Measurements from ENCODE around the gene ZFYVE27. TPM values are rescaled to one million over a fixed set of nuclear protein-coding genes. Genes with fewer than 3 reads are reported as not detected.
A peak's percentile ranks its signal among the peaks of the same experiment; 100 is the strongest.

ZFYVE27 gene
- total RNA-seq, 1 donor from 2014 or later: 29.4 TPM

DNA sequence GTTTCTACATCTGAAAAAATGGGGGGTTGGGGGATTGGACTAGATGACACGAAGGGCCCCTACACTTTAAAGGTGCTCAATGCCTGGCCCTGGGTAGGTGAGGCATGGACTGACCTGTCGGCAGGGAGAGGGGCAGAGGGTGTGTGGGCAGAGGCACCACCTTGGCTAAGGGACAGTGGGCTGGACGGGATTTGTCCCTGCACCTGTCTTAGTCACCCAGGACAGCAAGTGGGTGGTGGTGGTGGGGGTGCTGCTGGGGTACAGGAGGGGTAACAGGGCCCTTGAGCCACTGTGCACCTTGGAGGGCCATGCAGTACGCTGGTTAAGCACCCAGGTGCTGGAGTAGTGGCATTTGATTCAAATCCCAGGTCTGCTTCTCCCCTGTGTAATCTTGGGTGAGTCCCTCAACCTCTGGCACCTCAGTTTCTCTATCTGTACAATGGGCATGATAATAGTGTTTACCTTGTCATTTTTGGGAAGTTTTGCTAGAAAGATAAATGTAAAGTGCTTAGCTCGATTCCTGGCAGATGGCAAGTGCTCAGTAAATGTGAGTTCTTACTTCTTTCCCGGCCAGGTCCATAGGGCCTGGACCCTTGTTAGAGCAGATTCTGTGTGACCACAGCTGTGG is 53.0 kb downstream of the ZFYVE27 start:
- TF ChIP-seq, protein P1, sequence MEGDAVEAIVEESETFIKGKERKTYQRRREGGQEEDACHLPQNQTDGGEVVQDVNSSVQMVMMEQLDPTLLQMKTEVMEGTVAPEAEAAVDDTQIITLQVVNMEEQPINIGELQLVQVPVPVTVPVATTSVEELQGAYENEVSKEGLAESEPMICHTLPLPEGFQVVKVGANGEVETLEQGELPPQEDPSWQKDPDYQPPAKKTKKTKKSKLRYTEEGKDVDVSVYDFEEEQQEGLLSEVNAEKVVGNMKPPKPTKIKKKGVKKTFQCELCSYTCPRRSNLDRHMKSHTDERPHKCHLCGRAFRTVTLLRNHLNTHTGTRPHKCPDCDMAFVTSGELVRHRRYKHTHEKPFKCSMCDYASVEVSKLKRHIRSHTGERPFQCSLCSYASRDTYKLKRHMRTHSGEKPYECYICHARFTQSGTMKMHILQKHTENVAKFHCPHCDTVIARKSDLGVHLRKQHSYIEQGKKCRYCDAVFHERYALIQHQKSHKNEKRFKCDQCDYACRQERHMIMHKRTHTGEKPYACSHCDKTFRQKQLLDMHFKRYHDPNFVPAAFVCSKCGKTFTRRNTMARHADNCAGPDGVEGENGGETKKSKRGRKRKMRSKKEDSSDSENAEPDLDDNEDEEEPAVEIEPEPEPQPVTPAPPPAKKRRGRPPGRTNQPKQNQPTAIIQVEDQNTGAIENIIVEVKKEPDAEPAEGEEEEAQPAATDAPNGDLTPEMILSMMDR (IDR thresholded peaks at IDR 0.05): no peak
- ATAC-seq (no peak), DNase-seq (no peak)
- Histone ChIP-seq H3K27me3 (no peaks in the 10 kb centered on the region), H3K4me1 (peaks cover 8% of the 10 kb centered on the region), H3K36me3 (no peaks in the 10 kb centered on the region), H3K27ac (no peak overlapping the region), H3K9me3 (no peaks in the 10 kb centered on the region), H3K4me3 (no peak overlapping the region)
- intact Hi-C loops (cut with DNase I): no loop called here

DNA sequence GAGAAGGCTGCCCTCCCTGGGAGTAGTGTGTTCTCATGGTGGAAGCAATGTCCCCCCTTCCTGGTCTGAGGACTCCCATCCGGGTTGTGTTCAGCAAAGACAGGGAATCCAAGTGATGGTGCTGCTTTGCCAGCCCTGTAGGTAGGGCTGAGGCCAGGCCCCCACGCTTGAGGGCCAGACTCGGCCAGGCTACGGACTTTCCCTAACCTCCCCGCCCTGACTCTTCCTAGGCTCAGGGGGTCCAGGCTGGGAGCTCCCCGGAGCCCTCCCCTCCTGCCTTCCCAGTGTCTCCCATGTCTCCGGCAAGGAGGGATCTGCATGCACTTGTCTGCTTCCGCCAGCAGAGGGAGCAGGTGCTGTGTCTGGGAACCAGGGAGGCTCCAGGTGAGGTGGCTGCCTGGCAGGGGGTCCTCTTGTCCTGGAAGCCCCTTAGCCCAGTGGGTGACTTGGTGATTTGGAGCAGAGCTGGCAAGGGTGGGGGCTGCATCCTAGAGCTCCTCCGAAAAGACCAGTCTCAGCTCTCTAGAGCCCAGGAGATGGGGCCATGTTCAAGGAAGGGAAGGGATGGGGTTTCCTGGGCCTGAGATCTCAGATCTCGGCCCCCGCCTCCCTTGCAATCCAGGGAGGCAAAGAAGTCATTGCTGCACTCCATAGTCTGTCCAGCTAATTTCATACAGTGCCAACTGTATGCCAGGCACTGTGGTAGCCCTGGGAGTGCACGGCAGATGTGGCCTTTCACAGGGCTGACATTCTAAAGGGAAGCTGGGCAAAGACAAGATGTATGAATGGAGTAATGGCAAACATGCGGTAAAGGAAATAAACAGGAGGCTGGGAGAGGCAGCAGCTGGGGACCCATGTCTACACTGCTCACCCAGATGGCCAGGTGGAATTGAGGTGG is 55.1 kb downstream of the ZFYVE27 start:
- TF ChIP-seq, protein P1 (IDR thresholded peaks at IDR 0.05): peak; percentile 85

DNA sequence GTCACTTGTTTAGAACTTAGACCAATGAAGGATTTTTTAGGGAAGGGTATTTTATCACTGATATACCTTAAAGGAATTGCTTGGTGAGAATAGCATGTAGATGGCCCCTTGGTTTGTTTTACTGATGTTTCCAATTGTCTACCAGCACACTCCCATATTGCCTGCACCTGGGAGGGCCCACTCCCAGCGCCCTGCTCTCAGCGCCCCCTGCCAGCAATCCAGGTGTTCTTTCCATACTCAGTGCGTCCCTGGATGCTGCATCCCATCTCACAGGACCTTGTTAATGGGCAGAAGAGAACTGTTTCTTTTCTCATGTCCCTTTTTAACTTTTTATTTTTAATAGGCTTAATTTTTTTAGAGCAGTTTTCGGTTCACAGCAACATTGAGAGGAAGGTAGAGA is 59.0 kb downstream of the ZFYVE27 start:
- H3K36me3 ChIP-seq: no peaks in the 10 kb centered on the region
- TF ChIP-seq, protein P1 (IDR thresholded peaks at IDR 0.05): no peak
- H3K4me1 ChIP-seq: no peaks in the 10 kb centered on the region
- H3K9me3 ChIP-seq: no peaks in the 10 kb centered on the region
- no peak overlapping the region for H3K27ac ChIP-seq
- ATAC-seq: no peak
- H3K27me3 ChIP-seq: no peaks in the 10 kb centered on the region
- no peak for DNase-seq
- intact Hi-C loops (cut with DNase I): no loop called here
- no peak overlapping the region for H3K4me3 ChIP-seq

More for the DNA sequence above, 55.1 kb downstream of the ZFYVE27 start:
- Histone ChIP-seq H3K27me3 (no peaks in the 10 kb centered on the region), H3K4me1 (peaks cover 8% of the 10 kb centered on the region), H3K9me3 (no peaks in the 10 kb centered on the region), H3K27ac (no peak overlapping the region), H3K4me3 (no peak overlapping the region), H3K36me3 (no peaks in the 10 kb centered on the region)
- ATAC-seq: peak; percentile 82
- intact Hi-C loops (cut with DNase I): no loop called here
- peak; percentile 84 for DNase-seq

DNA sequence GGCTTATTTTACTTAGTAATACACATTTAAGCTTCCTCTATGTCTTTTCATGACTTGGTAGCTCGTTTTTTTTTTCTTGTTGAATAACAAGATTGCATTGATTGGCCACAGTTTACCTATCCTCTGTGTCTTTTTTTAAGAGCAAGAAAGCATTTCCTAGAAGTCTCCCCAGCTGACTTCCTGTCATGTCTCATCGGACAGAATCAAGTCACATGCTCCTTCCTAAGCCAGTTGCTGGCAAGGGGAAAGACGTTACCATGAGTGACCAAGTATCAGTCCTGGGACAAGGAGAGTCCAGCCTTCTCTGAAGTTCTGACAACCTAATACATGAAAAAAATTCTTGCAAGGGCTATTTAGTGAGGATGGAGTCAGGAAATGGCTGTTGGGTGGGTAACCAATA is 59.7 kb downstream of the ZFYVE27 start:
- ATAC-seq (no peak), DNase-seq (no peak)
- Histone ChIP-seq H3K27me3 (no peaks in the 10 kb centered on the region), H3K27ac (no peak overlapping the region), H3K4me3 (no peak overlapping the region), H3K36me3 (no peaks in the 10 kb centered on the region), H3K9me3 (no peaks in the 10 kb centered on the region), H3K4me1 (no peaks in the 10 kb centered on the region)
- TF ChIP-seq, protein P1 (IDR thresholded peaks at IDR 0.05): no peak
- intact Hi-C loops (cut with DNase I): no loop called here

DNA sequence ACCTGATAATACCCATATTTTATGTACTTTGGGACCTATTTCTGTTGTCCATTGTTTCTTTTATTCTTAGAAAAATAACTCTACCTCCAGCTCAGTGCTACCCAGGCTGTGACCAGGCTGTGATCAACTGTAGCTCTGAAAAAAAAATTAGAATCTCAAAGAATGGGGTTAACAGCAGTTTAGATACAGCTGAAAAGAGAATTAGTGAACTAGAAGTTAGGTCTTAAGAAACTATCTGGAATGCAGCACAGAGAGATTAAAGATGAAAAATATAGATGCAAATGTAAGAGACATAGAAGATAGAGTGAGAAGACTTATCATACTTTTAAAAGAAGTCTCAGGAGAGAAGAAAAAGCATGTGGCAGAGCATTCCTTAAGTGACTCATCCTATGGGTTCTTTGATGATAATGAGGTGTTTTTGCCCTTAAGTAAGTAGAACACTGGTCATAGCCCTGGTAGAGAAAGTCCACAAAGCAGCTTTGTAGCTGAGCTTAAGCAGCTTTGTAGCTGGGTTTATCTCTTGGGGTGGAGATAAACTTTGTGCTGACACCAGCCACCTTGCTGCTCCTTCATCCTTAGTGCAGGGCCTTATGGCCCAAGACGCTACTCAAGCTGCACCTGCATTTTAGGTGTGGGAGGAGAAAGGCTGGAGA is 62.2 kb downstream of the ZFYVE27 start:
- H3K4me1 ChIP-seq: no peaks in the 10 kb centered on the region
- no peak overlapping the region for H3K4me3 ChIP-seq
- H3K27ac ChIP-seq: no peak overlapping the region
- H3K36me3 ChIP-seq: no peaks in the 10 kb centered on the region
- TF ChIP-seq, protein P1 (IDR thresholded peaks at IDR 0.05): no peak
- no peaks in the 10 kb centered on the region for H3K27me3 ChIP-seq
- DNase-seq (no peak), ATAC-seq (no peak)
- no peaks in the 10 kb centered on the region for H3K9me3 ChIP-seq
- intact Hi-C loops (cut with DNase I): no loop called here

Measured in upper lobe of right lung (tissue), 1 donor.